HG03558 (cell line): Measurements from ENCODE around the gene PRR15L.

ENCODE experiments used
- ATAC-seq: cut with Tn5 transposase; IDR thresholded peaks from one replicate; pipeline ENCODE4 v1.9.1; 2021; ENCODE audit warnings: moderate number of reproducible peaks; ENCODE audit not compliant: unreplicated experiment; ENCODE audit errors: extremely low read depth

Gene PRR15L

GRCh38 chr17:47907932-47908562, 49.6 kb downstream of the PRR15L start:
- no peak for ATAC-seq

GRCh38 chr17:47906443-47906842, 51.2 kb downstream of the PRR15L start:
- no peak for ATAC-seq

GRCh38 chr17:47905221-47905733, 52.4 kb downstream of the PRR15L start:
- ATAC-seq, result no peak

GRCh38 chr17:47902039-47902744, 55.5 kb downstream of the PRR15L start:
- no peak for ATAC-seq
